Fibroblast of gingiva (primary cell): ENCODE data around the gene SMARCA2.

ENCODE experiments used
- DNase-seq: peaks from one replicate; pipeline ENCODE4 v3.0.0-alpha.2; 2011; ENCODE audit warnings: low read depth

The SMARCA2 gene

DNA sequence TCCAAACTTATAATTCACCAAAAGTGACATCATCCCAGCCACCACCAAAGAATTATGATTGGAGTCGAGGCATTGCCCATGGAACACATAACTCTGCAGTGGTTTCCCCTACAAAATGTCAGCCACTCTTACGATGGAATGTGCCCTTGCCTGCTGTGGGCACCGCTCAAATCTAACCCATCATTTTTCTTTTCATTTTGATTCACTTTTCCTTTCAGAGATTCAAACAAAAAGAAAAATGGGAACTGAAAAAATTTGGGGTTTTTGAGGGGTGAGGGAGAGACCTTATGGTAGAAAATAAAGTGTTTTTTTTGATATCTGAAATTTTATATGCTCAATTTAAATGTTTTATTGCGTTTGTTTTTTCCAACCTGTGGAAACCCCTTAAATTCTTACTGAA, 28.1 kb downstream of the SMARCA2 start:
- DNase-seq, result no peak

DNA sequence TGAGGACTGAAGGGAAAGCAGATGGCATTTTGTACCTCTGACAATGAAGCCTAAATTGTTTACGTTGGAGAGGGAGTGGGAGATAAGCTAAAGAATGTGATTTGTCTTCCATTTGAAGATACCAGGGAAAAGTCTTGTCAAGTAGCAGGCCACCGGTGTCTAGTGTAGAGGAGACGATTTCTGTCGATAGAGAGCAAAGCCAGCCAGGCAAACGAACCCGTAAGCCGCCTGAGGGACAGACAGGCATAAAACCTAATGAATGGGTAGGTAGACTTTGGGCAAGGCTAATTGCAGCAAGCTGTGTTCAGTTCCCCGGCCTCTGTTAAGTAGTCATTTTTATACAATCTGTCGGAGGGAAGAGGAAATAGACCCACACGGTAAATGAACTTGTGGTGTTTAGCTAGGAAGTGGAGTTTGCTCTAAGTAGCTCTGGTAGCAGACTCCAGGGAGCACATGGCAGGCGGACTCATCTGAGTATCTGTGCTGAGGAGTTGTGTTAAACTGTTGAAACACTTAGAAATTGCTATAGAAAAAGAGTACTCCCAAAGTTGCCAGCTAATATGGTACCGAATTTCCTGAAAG, 28.8 kb downstream of the SMARCA2 start:
- DNase-seq, result no peak

DNA sequence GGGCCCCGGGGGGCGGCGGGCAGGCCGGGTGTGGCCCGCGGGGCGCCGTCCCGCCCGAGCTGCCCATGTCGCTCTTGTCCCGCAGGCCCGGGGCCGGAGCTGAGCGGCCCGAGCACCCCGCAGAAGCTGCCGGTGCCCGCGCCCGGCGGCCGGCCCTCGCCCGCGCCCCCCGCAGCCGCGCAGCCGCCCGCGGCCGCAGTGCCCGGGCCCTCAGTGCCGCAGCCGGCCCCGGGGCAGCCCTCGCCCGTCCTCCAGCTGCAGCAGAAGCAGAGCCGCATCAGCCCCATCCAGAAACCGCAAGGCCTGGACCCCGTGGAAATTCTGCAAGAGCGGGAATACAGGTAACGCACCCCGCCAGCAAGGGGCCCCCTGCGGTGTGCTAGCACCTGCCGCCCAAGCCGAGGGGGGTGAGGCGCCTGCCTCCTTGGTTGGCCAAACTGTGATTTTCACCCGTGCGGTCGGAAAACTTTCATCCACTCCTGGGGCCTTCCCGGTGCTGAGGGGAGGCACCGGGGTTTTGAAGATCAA, 32.1 kb downstream of the SMARCA2 start:
- no peak for DNase-seq

DNA sequence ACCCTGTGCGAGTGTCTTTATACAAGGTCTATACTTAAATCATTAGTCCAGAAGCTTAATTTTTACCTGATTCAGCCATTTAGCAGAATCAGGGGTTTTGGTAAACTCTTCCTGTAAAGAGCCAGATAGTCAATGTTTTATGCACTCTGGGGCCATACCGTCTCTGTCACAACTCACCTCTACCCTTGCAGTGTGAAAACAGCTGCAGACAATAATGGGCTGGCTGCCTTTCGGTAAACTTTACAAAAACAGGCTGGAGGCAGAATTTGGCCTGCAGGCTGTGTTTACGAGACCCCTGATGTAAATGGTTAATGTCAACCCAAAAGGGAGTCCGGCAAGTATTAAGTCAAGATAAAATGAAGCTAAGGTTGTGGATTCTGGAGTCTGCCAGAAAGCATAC, 32.8 kb downstream of the SMARCA2 start:
- DNase-seq, result no peak

DNA sequence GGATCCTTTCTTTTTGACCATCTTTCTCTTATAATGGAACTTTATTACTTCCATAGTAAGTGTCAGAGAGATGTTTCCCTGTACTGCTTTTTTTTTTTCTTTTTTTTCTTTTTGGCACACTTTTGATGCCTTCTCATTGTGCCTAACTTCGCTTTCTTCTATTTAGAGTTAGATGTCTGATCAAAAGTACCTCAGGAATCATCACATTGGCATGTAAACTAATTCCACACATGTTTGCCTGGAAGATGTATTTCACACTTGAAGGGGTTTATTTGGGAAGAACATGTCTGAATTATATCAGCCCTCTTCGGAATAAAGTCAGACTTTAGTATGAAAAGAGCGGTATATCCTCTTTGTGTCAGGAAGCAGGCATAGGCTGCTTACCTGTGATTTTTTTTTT, 35.1 kb downstream of the SMARCA2 start:
- DNase-seq, result no peak

DNA sequence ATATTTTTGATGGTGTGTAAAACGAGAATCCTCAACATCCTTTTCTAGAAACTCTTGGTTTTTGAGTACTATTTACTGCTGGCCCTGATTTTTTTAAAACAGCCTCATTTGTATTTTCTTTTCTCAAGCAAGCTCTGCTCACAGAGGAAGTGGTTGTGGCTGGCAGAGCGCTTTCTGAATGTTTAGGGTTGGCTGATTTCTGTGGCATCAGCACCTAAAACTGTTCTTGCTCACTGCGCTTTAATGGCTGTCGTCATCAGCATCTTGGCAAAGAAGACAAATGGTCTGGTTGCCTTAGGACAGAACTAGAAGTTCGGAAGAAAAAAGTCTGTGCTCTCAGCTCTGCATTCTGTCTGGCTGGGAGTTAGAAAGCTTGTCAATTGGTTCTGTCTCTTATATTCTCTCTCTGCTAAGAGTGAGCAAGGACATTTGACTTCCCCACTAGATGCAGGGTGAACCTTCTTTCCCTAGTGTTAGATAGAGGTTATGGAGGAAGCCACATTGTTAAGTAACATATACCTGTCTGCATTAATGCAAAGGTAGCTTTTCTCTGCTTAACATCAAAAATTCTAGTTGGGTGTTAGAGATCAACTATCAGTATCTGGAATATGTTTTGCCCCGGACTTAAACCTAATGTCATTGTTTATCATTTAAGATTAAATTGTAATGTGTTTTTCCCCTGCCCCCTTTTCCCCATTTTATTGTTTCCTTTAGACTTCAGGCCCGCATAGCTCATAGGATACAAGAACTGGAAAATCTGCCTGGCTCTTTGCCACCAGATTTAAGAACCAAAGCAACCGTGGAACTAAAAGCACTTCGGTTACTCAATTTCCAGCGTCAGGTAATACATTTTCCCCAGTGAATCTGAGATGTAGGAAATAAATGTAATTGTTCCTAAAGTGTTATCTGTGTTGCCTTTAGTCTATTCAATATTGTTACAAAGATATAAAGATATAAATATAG, 39.0 kb downstream of the SMARCA2 start:
- DNase-seq, result peak; percentile 90

DNA sequence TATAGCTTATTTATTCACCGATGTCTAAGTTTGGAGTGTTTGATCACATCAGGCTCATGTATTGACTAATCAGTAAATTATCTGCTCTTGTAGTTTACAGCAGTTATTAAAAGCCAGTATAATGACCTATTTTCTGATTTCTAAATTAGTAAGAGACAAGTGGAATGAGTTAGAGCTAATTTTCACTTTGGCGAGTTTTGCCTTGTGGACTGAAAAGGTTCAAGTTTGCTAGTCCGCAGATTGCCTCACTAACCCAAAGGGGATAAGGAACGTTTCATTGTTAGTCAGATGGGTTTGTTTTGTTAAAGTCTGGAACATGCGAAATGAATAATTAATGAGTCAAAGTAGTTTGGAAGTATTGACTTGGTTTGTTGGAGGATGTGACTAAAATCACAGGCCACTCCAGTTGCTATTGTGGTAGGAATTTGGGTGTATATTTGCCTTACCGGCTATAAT, 40.1 kb downstream of the SMARCA2 start:
- peak; percentile 66 for DNase-seq

DNA sequence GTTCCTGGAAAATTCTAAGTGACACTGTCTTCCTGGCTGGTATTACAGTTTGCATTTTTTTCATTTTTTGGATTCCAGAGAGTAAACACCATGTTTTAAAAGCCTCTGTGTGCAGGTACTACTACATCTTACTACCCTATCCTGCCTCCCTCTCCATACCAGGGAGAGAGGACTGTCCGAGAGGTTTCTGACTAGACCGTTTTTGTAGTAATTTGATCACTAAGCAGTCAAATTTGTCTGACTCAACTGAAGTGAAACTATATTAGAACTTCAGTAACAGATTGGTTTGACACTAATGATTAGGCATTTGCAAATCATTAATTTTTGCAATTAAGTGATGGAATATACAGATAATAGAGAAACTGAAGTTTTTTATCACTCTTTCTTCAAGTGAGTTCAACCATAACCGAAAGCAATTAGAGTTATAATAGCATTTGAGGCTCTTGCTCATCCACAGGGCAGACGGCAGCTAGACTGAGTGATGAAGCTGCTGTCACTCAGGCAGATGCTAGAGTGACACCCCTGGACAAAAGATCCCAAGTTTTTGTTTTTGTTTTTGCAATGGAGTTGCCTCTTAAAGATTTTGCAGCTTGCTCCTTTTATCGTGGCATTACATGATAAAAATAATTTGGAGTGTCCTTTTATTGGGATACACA, 44.3 kb downstream of the SMARCA2 start:
- DNase-seq, result no peak

DNA sequence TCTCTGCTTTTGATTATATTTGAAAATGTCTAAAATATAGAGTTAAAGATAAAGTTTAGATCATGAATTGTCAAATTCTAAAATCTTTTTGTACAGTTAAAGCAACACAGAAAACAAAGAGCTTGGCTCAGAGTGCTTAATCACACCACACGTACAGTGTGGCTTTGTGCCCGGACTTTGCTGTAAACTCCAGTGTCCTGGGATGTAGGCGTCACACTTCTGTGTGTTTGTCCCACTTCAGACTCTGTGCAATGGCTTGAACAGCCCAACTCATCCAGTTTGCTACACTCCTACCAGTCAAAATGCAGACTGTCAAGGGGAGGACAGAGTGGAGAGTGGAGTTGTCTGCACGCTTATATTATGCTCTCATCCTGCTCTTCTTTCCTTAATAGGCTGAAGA, 45.3 kb downstream of the SMARCA2 start:
- no peak for DNase-seq

DNA sequence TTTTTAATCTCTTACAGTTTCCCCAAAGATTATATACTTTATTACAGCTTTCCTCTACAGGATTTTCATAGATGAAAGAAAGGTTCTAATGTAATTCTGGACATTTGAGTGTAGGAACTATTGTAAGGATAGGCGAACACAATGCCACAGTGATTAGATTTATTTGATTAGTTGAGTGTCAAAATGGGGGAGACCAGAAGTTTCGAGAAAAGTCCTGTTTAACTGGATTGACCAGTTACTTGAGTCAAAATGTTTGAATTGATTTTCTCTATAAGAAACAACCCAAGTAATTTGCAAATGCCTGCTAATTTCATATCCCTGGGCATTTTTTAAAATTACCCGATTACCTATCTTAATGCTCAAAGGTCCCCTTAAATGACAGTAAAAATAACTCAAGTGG, 50.6 kb downstream of the SMARCA2 start:
- no peak for DNase-seq

DNA sequence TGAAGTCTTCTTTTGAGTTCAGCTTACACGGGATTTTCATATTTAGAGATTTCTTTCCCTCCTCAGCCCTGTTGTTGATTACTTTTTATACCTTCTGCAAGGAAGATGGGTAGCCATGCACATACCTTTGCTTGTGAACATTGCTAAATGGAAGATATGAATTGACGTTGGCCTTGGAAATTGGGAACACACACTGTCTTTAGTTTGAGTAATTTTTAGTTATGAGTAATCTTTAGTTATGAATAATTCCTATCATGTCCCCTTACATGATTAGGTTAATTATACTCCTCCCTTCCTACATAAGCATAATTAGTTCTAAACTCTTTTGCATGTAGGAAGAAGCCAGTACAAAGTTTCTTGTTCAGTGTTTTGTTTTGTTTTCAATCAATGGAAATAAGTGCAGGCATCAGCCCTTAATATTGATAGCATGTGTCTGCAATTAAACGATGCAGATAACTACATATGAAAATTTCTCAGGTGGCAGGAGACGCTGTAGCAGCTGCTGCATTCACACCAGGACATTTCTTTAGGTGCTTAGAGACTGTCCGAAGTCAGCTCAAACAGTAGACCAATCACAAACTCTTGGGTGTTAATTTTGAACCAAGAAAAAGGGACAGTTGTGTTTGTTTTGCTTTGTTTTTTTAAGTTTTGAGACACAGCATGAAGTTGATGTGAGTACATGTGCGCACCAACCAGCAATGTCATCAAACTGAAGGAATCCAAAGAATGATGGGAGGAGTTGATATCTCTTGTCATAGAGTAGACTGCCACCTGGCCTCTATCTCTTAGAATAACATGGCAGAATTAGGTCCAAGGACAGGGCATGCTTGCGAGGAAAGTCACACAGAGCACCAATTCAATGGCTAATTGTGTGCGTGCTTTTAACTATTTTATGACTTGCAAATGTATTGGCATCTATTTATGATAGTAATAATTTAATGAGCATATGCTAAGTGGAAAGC, 51.4 kb downstream of the SMARCA2 start:
- DNase-seq, result peak; percentile 52

DNA sequence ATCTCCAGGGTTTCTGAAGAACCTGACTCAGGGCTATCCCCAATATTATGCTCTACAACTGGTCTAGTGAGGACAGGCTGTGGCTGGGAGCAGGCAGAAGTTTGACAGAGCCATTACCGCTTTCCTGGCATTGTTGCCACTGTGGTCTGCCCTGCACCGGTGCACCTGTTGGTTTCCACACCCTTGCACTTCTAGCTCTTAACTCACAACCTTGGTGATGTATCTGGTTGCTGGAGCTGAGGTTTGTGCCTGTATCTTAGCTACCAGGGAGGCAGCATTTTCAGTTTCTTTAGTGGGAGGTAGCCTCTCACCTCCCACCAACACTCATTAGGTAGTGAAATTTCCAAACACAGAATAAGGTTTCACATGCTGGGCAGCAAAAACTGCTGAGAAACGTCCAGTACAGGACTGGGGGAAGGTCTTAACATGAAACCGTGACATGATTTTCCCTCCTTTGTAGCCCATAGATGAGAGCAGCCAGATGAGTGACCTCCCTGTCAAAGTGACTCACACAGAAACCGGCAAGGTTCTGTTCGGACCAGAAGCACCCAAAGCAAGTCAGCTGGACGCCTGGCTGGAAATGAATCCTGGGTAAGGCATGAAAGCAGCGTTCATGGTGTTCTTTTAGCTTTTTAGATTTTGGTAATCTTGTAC, 57.7 kb downstream of the SMARCA2 start:
- DNase-seq, result no peak

DNA sequence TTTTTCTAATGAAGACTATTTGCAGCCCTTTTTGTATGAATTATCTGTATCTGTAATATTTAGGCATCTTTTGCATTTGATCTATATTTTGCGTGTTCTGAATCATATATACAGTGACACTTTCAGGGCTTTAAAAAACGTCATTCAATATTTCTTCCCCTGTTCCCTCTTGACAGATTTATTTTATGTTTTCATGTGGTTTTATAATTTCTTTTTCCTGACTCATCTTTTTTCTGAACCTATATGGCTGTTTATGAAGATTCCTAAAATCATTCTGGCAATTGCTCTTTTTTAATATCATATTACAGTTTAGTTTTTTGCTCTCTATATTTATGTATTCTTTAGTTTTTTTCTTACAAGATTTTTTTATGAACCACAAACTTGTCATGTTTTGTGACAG, 67.6 kb downstream of the SMARCA2 start:
- DNase-seq, result no peak

DNA sequence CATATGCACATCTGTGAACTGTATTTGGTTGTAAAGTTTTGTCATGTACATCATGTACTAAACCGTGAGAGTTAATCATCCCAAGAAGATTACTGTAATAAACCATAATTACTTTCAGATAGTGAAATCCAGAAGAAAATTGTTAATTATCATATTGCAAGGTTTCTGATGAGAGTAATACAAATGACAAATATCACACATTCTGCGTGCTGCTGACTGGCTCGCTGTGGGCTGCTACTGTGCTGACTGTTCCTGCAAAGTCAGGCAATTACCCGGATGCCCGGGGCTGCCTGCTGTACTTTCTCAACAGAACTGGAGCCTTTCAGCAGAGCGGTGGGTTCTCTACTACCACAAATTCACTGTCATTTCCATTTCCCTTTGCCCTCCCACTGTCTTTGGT, 68.3 kb downstream of the SMARCA2 start:
- no peak for DNase-seq

DNA sequence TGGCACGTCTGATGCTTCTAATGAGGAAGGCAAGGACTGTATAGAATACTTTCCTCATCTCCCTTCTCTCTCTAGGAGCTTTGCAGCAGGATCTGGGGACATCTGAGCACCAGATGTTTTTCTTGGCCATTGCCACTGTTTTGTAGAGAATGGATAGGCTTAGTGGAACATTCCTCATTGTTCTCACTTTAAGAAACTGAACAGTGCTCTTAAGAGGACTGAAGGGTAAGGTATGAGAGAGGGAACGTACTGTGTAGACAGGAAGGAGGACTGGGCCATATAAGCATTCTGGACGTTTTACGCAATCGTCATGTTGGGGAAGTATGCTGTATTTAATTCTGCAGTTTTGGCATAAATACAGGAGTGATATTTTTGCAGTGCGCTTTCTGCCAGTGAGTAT, 70.6 kb downstream of the SMARCA2 start:
- DNase-seq, result peak; percentile 82

DNA sequence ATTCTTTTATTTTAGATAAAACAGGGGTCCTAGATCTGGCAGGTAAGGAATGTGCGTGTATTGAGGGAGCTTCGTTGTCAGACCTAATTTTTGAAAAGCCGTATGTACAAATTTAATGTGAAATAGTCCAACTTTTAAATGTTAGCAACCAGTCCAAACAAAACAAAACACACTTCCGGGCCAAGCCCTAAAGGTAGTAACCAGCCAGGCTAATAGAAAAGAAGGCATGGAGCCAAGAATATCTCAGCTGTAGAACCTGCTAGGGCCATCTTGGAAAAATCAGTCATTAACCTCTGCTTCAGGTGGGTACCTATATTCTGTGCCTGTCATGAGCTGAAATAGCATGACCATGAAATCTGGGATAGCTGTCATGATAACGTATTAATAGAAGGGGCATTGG, 71.0 kb downstream of the SMARCA2 start:
- DNase-seq, result no peak

DNA sequence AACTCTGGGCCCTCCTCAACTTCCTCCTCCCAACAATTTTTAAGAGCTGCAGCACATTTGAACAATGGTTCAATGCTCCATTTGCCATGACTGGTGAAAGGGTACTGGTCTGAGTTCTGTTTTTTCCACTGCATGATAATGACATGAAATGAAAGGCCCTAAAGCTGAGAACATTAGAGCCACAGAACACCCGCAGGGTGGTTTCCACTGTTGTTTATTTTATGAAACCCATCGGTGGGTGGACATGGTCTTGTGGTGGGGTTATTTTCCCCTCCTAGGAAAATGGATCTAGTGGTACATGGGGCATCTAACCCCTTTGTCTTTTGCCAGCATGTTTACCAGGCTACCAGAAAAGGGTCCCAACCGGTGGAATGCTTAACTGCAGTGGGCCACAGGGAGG, 71.8 kb downstream of the SMARCA2 start:
- DNase-seq, result no peak

DNA sequence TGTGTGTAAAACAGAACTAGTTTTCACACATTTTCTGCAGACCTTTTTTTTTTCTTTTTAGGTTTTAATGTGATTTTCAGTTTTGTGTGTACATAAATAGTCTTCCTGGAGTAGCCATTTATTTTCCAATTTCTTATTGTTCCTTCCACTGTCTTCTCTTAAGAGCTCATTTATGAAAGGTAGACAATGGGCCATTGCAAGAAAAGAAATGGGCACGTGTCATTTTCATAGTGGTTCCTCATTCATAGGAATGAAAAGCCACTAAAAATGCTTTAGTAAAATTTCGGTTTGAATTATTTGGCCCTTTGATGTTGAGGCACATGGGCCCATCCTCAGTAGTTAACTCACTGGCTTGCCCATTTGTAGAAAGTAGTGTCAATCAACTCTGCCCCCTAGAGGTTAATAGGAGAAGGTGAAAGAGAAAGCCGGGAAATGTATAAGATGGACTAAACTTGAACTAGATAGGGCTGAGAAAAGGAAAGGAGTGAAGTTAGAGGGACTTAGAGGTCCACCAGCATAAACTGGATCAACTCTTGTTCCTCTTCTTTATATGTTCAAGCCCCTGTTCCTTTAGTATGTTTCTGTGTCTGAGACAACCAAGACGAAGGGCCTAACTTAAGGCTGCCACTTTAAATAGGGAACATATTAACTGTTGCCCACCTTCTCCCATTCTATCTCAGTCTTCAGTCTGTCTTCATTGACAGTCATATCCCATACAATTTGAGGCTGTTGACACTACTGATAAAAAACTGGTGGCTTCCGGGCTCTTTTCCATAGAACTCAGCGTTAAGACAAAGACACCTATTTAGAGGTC, 72.6 kb downstream of the SMARCA2 start:
- DNase-seq, result peak; percentile 57

DNA sequence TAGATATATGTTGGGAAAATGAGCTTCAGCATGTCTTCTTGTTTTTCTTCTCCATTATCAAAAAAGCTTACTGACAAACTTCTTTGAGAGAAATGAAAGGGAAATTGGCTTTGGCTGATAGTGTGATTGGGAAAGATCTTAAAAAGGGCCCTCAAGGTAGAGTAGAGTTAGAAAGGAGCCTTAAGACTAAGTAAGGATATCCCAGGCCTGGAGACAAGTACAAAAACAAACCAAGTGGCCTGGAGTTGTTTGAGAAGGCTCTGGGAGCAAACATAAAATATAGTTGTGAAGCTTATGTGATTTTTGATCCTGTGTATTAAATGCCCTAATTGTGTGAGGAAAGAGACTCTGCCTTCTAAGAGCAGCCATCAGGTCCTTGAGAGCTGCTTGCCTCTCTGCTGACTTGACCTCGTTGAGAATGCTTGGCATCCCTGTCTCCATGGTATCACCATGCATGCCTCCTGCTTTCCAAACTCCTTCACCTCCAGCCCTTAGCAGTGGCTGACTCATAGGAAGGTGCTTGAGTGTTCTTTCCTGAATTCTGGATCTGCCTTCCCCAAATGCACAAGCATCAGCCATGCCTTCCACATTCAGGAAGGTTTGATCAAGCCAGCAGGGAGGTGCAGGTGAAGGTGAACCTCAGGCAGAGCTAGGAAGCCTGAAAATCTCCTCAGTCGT, 78.9 kb downstream of the SMARCA2 start:
- peak; percentile 40 for DNase-seq
